Measurements from ENCODE around the gene CFAP92. TPM values are rescaled to one million over a fixed set of nuclear protein-coding genes. Genes with fewer than 3 reads are reported as not detected.
"Not testable (repeated sequence)": the region's sequence is repeated elsewhere in the genome, so short reads cannot be mapped to it uniquely, and the experiment has no call there.

CFAP92 gene
- polyA plus RNA-seq, 1 experiment = 0.10 TPM

GRCh38 chr3:128882719-128883118, 111.2 kb downstream of the CFAP92 start:
- Histone ChIP-seq H3K4me3 (ENCODE audit: low read depth, low read length) (no peak overlapping the region), H3K9me3 (ENCODE audit: control insufficient read depth, insufficient read depth, low read length) (no peaks in the 10 kb centered on the region), H3K27me3 (ENCODE audit: control insufficient read depth, insufficient read depth, low read length) (no peaks in the 10 kb centered on the region), H3K27ac (ENCODE audit: low read depth, low read length) (no peak overlapping the region)
- POLR2A ChIA-PET = interaction anchor here (0.6 to 0.7 kb wide), 2 partner anchors 14 to 33 kb away, joined by 3 read pairs; no protein-coding TSS in a partner anchor
- no peak for DNase-seq (ENCODE audit: low read depth, low spot score)
- TF ChIP-seq CTCF (IDR thresholded peaks at IDR 0.05; ENCODE audit: low read depth, low read length) = no peak
- CTCF ChIA-PET = interaction anchor here (0.6 to 1.0 kb wide), 2 partner anchors 202 to 274 kb away, joined by 3 read pairs; no protein-coding TSS in a partner anchor

GRCh38 chr3:128881576-128881975, 112.3 kb downstream of the CFAP92 start:
- TF ChIP-seq CTCF (IDR thresholded peaks at IDR 0.05; ENCODE audit: low read depth, low read length) = no peak
- H3K4me3 ChIP-seq (ENCODE audit: low read depth, low read length) = no peak overlapping the region
- ChIA-PET CTCF (interaction anchor here (1.1 kb wide), 1 partner anchor 201 kb away, joined by 5 read pairs; no protein-coding TSS in a partner anchor), POLR2A (no interaction called here)
- no peak overlapping the region for H3K27ac ChIP-seq (ENCODE audit: low read depth, low read length)
- no peak for DNase-seq (ENCODE audit: low read depth, low spot score)
- no peaks in the 10 kb centered on the region for H3K9me3 ChIP-seq (ENCODE audit: control insufficient read depth, insufficient read depth, low read length)
- no peaks in the 10 kb centered on the region for H3K27me3 ChIP-seq (ENCODE audit: control insufficient read depth, insufficient read depth, low read length)

DNA sequence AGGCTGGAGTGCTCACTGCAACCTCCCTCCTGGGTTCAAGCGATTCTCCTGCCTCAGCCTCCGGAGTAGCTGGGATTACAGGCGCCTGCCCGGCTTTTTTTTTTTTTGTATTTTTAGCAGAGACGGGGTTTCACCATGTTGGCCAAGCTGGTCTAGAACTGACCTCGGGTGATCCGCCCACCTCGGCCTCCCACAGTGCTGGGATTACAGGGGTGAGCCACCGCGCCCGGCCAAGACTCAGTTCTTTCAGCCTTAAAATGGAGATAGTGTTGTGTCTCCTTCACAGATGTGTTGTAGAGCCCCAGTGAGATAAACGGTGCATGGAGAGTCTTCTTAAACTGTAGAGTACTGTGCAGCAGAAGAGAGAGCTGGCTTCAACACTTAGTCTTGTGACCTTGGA, 113.4 kb downstream of the CFAP92 start:
- DNase-seq (ENCODE audit: low read depth, low spot score); H3K27ac ChIP-seq (ENCODE audit: low read depth, low read length); H3K27me3 ChIP-seq (ENCODE audit: control insufficient read depth, insufficient read depth, low read length); POLR2A ChIA-PET; H3K9me3 ChIP-seq (ENCODE audit: control insufficient read depth, insufficient read depth, low read length): not testable (repeated sequence)
- peak overlapping the region; percentile 87 for H3K4me3 ChIP-seq (ENCODE audit: low read depth, low read length)
- CTCF ChIA-PET = interaction anchor here (1.1 kb wide), 1 partner anchor 200 kb away, joined by 5 read pairs; no protein-coding TSS in a partner anchor

GRCh38 chr3:128879991-128880390, 113.9 kb downstream of the CFAP92 start:
- H3K9me3 ChIP-seq (ENCODE audit: control insufficient read depth, insufficient read depth, low read length) = no peaks in the 10 kb centered on the region
- peak overlapping the region; percentile 87 for H3K4me3 ChIP-seq (ENCODE audit: low read depth, low read length)
- ChIA-PET CTCF (interaction anchor here (0.9 to 3.4 kb wide), 3 partner anchors 13 to 199 kb away, joined by 4 to 22 read pairs (median 6); no protein-coding TSS in a partner anchor), POLR2A (no interaction called here)
- TF ChIP-seq CTCF (IDR thresholded peaks at IDR 0.05; ENCODE audit: low read depth, low read length) = no peak
- no peaks in the 10 kb centered on the region for H3K27me3 ChIP-seq (ENCODE audit: control insufficient read depth, insufficient read depth, low read length)
- peak overlapping the region; percentile 85 for H3K27ac ChIP-seq (ENCODE audit: low read depth, low read length)
- DNase-seq (ENCODE audit: low read depth, low spot score) = no peak

- H3K9me3 ChIP-seq (ENCODE audit: control insufficient read depth, insufficient read depth, low read length) = no peaks in the 10 kb centered on the region
- no peaks in the 10 kb centered on the region for H3K27me3 ChIP-seq (ENCODE audit: control insufficient read depth, insufficient read depth, low read length)
- POLR2A ChIA-PET = interaction anchor here (0.6 to 1.6 kb wide), 5 partner anchors 9 to 274 kb away, joined by 3 to 17 read pairs (median 4); partner anchors contain the start of gene RPN1
- no peak for TF ChIP-seq CTCF (IDR thresholded peaks at IDR 0.05; ENCODE audit: low read depth, low read length)
- CTCF ChIA-PET = interaction anchor here (0.7 to 3.4 kb wide), 4 partner anchors 14 to 198 kb away, joined by 3 to 22 read pairs (median 5); no protein-coding TSS in a partner anchor
- peak within 1 kb of the TSS; percentile 87 for H3K4me3 ChIP-seq (ENCODE audit: low read depth, low read length)
- peak; percentile 95 for DNase-seq (ENCODE audit: low read depth, low spot score)
- H3K27ac ChIP-seq (ENCODE audit: low read depth, low read length) = peak within 1 kb of the TSS; percentile 97
These were observed 114.5 kb downstream of the CFAP92 start, which contains the start of gene ACAD9 for GRCh38 chr3:128879125-128879969. ACAD9 (plus strand) TSS chr3:128879620; CDS start chr3:128879692, 72 bp downstream.

All from AG04450 (cell line).